Colonic mucosa (tissue), 4 donors: ENCODE results near the gene LRRC7. TPM values are rescaled to one million over a fixed set of nuclear protein-coding genes. Genes with fewer than 3 reads are reported as not detected.

Source experiments
- DNase-seq: peaks from one replicate; pipeline ENCODE4 v3.0.0-alpha.2; 2020
- H3K27ac ChIP-seq: fragments of 200-600 bp; one replicate; pipeline ENCODE4 v1.8.0; 2021
- H3K27me3 ChIP-seq: fragments of 200-600 bp; one replicate; pipeline ENCODE4 v1.8.0; 2021
- H3K36me3 ChIP-seq: fragments of 200-600 bp; one replicate; pipeline ENCODE4 v1.8.0; 2021
- H3K4me1 ChIP-seq: fragments of 200-600 bp; one replicate; pipeline ENCODE4 v1.8.0; 2021; ENCODE audit warnings: mild to moderate bottlenecking
- H3K4me3 ChIP-seq: fragments of 200-600 bp; one replicate; pipeline ENCODE4 v1.8.0; 2021
- H3K9ac ChIP-seq, 2 donors: one replicate each; pipeline ENCODE4 v1.7.0; 2013; ENCODE audit warnings: control low read depth in 2 of 2, low read depth in 2 of 2, low read length in 2 of 2
- H3K9me3 ChIP-seq: fragments of 200-600 bp; one replicate; pipeline ENCODE4 v1.8.0; 2021
- CTCF ChIP-seq: fragments of 200-600 bp; IDR thresholded peaks from one replicate; pipeline ENCODE4 v1.8.0; 2022; ENCODE audit warnings: antibody characterized with exemption, mild to moderate bottlenecking
- intact Hi-C: fragments of 100-400 bp; cut with DNase I; formaldehyde crosslinking; loops from one replicate; pipeline ENCODE4 v1.14.1; 2022
- total RNA-seq, 2 donors: library from RNA; stranded (reverse); fragmentation: NEBNext Ultra II Directional in 1 of 2; extraction: Animal tissue kit (Norgen Biotek cat#: 25700) in 1 of 2; gene quantifications; one replicate each; pipeline ENCODE4 v1.2.1, GENCODE V29; 2021
- donor health status: healthy.
- donor health status: DM: no; HTN: no; CAD: no.
- donor health status: DM: no; HTN: no; CAD: no.

The LRRC7 gene
- total RNA-seq, 2 donors from 2014 or later: 0.21 to 0.22 TPM

GRCh38 chr1:69649383-69649990 is 81.8 kb downstream of the LRRC7 start:
- DNase-seq: no peak
- H3K4me3 ChIP-seq: no peak overlapping the region
- TF ChIP-seq CTCF: no peak
- no peaks in the 10 kb centered on the region for H3K27me3 ChIP-seq
- H3K9me3 ChIP-seq: no peaks in the 10 kb centered on the region
- no peak overlapping the region for H3K27ac ChIP-seq
- H3K36me3 ChIP-seq: no peaks in the 10 kb centered on the region
- H3K4me1 ChIP-seq: no peaks in the 10 kb centered on the region
- no peak overlapping the region for H3K9ac ChIP-seq
- intact Hi-C loops: no loop called here

GRCh38 chr1:69650779-69651178 is 83.1 kb downstream of the LRRC7 start:
- Histone ChIP-seq H3K9me3 (no peaks in the 10 kb centered on the region), H3K27ac (no peak overlapping the region), H3K27me3 (no peaks in the 10 kb centered on the region), H3K4me3 (no peak overlapping the region), H3K36me3 (no peaks in the 10 kb centered on the region), H3K9ac (no peak overlapping the region), H3K4me1 (no peaks in the 10 kb centered on the region)
- no peak for DNase-seq
- no peak for TF ChIP-seq CTCF
- intact Hi-C loops: no loop called here

GRCh38 chr1:69651656-69652055 is 83.9 kb downstream of the LRRC7 start:
- H3K9me3 ChIP-seq: no peaks in the 10 kb centered on the region
- H3K9ac ChIP-seq: no peak overlapping the region
- no peak for DNase-seq
- intact Hi-C loops: no loop called here
- no peaks in the 10 kb centered on the region for H3K36me3 ChIP-seq
- H3K27me3 ChIP-seq: no peaks in the 10 kb centered on the region
- no peak overlapping the region for H3K27ac ChIP-seq
- no peaks in the 10 kb centered on the region for H3K4me1 ChIP-seq
- H3K4me3 ChIP-seq: no peak overlapping the region
- TF ChIP-seq CTCF: no peak

GRCh38 chr1:69657971-69658370 is 90.2 kb downstream of the LRRC7 start:
- Histone ChIP-seq H3K36me3 (no peaks in the 10 kb centered on the region), H3K27me3 (no peaks in the 10 kb centered on the region), H3K9ac (no peak overlapping the region), H3K9me3 (no peaks in the 10 kb centered on the region), H3K27ac (no peak overlapping the region), H3K4me3 (no peak overlapping the region), H3K4me1 (no peaks in the 10 kb centered on the region)
- intact Hi-C loops: no loop called here
- no peak for DNase-seq
- no peak for TF ChIP-seq CTCF

- Histone ChIP-seq H3K36me3 (no peaks in the 10 kb centered on the region), H3K9ac (no peak overlapping the region), H3K4me1 (no peaks in the 10 kb centered on the region), H3K27ac (no peak overlapping the region), H3K27me3 (no peaks in the 10 kb centered on the region), H3K4me3 (no peak overlapping the region), H3K9me3 (no peaks in the 10 kb centered on the region)
- DNase-seq: no peak
- no peak for TF ChIP-seq CTCF
- intact Hi-C loops: no loop called here
These were observed 94.0 kb downstream of the LRRC7 start for GRCh38 chr1:69661686-69662085.
